ENCODE data around the gene KAT14. TPM values are rescaled to one million over a fixed set of nuclear protein-coding genes. Genes with fewer than 3 reads are reported as not detected.
A peak's percentile ranks its signal among the peaks of the same experiment; 100 is the strongest.
"Not testable (repeated sequence)": the region's sequence is repeated elsewhere in the genome, so short reads cannot be mapped to it uniquely, and the experiment has no call there.

The KAT14 gene
- total RNA-seq (10 to 100 TPM in 3 of 4 donors, 1 to 10 TPM in 1; 9.0 to 14.5 (median 13.4) TPM), polyA plus RNA-seq (7.3 TPM)
- long read RNA-seq, donor 1, partial matches to known transcripts, result 4 of 33 reads
- long read RNA-seq, donor 1, other reads (novel, unspliced or antisense), result 25 of 33 reads
- long read RNA-seq, donor 2, partial matches to known transcripts, result 0 of 25 reads
- long read RNA-seq, donor 2, other reads (novel, unspliced or antisense), result 24 of 25 reads
- long read RNA-seq, donor 3, partial matches to known transcripts, result 7 of 69 reads
- long read RNA-seq, donor 3, other reads (novel, unspliced or antisense), result 59 of 69 reads
- long read RNA-seq, donor 4, partial matches to known transcripts, result 4 of 20 reads
- long read RNA-seq, donor 4, other reads (novel, unspliced or antisense), result 15 of 20 reads

DNA sequence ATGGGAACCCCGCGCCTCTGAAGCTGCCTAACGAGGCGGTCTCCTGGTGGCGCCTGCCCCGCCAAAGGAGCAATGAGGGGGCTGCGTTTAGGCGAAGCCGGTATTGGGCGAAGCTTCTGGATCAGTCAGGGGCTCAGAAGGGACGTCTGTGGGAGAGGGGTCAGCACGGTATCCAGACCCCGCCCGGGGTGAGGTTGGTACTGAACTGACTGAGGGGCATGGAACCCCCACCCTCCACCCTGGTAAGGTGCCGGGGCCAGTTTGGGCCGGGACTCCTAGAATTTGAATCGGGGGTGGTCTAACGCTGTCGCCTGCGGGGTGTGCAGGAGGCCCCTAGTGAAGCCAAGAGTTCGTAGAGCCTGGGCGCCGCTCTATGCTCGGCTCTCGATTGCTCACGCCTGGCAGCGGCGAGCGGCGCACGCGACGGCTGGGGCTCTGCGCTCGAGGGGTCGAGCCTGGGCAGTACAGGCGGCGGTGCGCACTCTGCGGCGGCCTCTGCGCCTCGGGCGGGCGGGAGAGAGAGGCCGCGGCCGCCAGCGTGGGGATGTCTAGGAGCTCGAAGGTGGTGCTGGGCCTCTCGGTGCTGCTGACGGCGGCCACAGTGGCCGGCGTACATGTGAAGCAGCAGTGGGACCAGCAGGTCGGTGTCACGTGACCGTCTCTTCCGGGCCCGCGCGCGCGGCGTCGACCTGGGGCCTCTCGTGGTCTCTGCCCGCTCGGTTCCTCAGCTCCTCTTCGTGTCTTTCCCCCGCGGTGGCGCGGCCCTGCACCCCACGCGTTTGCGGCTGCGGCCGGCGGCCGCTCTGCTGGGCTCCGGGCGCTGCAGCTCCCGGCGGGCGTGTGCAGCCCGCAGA is at the start of gene KAT14, which contains the start of gene PET117:
KAT14 (plus strand) TSS at position 452 of the 854 bp plus-strand sequence. CDS start 4,798 bp downstream, outside the sequence.
PET117 (plus strand) TSS at position 452 of the 854 bp plus-strand sequence; CDS start at position 545, 93 bp downstream.
- WGBS, result under 1% methylated on average over 87 of the region's 87 CpGs

GRCh38 chr20:18088298-18088697 is 49.4 kb upstream of the KAT14 start:
- H3K9me3 ChIP-seq (ENCODE audit: control insufficient read depth, low read length); DNase-seq; H3K27ac ChIP-seq (ENCODE audit: low read length); ATAC-seq; H3K4me3 ChIP-seq (ENCODE audit: low read length); intact Hi-C loops (cut with DNase I); H3K4me1 ChIP-seq (ENCODE audit: control insufficient read depth, insufficient read depth, low read length); H3K27me3 ChIP-seq (ENCODE audit: control insufficient read depth, insufficient read depth): not testable (repeated sequence)
- WGBS, result 83% methylated on average over 3 of the region's 3 CpGs

More for the DNA sequence above, at the start of gene KAT14, which contains the start of gene PET117:
- intact Hi-C loops (cut with DNase I), result no loop called here
- H3K27ac ChIP-seq (ENCODE audit: low read length), result peak within 1 kb of the TSS; percentile 93
- no peaks in the 10 kb centered on the region for H3K27me3 ChIP-seq (ENCODE audit: control insufficient read depth, insufficient read depth)
- DNase-seq (peak; percentile 93 to 97 (median 96)), ATAC-seq (peak; percentile 99)
- H3K4me3 ChIP-seq (ENCODE audit: low read length), result peak within 1 kb of the TSS; percentile 98
- no peaks in the 10 kb centered on the region for H3K9me3 ChIP-seq (ENCODE audit: control insufficient read depth, low read length)
- no peaks in the 10 kb centered on the region for H3K4me1 ChIP-seq (ENCODE audit: control insufficient read depth, insufficient read depth, low read length)

GRCh38 chr20:18088841-18089240 is 48.8 kb upstream of the KAT14 start:
- H3K27ac ChIP-seq (ENCODE audit: low read length); H3K9me3 ChIP-seq (ENCODE audit: control insufficient read depth, low read length); H3K4me1 ChIP-seq (ENCODE audit: control insufficient read depth, insufficient read depth, low read length); ATAC-seq; H3K27me3 ChIP-seq (ENCODE audit: control insufficient read depth, insufficient read depth); intact Hi-C loops (cut with DNase I); H3K4me3 ChIP-seq (ENCODE audit: low read length); DNase-seq: not testable (repeated sequence)
- WGBS, result 91% methylated on average over 11 of the region's 11 CpGs

GRCh38 chr20:18090044-18090443 is 47.6 kb upstream of the KAT14 start:
- H3K9me3 ChIP-seq (ENCODE audit: control insufficient read depth, low read length), result no peaks in the 10 kb centered on the region
- intact Hi-C loops (cut with DNase I), result no loop called here
- H3K27me3 ChIP-seq (ENCODE audit: control insufficient read depth, insufficient read depth), result no peaks in the 10 kb centered on the region
- no peak overlapping the region for H3K27ac ChIP-seq (ENCODE audit: low read length)
- H3K4me1 ChIP-seq (ENCODE audit: control insufficient read depth, insufficient read depth, low read length), result no peaks in the 10 kb centered on the region
- H3K4me3 ChIP-seq (ENCODE audit: low read length), result no peak overlapping the region
- WGBS, result 37% methylated on average over 3 of the region's 3 CpGs
- ATAC-seq, result no peak
- no peak for DNase-seq

GRCh38 chr20:18090477-18090876 is 47.2 kb upstream of the KAT14 start:
- DNase-seq, result no peak
- no peak overlapping the region for H3K27ac ChIP-seq (ENCODE audit: low read length)
- 91% methylated on average over 10 of the region's 10 CpGs for WGBS
- no peak overlapping the region for H3K4me3 ChIP-seq (ENCODE audit: low read length)
- no peaks in the 10 kb centered on the region for H3K9me3 ChIP-seq (ENCODE audit: control insufficient read depth, low read length)
- no peaks in the 10 kb centered on the region for H3K4me1 ChIP-seq (ENCODE audit: control insufficient read depth, insufficient read depth, low read length)
- no peaks in the 10 kb centered on the region for H3K27me3 ChIP-seq (ENCODE audit: control insufficient read depth, insufficient read depth)
- intact Hi-C loops (cut with DNase I), result no loop called here
- ATAC-seq, result no peak

DNA sequence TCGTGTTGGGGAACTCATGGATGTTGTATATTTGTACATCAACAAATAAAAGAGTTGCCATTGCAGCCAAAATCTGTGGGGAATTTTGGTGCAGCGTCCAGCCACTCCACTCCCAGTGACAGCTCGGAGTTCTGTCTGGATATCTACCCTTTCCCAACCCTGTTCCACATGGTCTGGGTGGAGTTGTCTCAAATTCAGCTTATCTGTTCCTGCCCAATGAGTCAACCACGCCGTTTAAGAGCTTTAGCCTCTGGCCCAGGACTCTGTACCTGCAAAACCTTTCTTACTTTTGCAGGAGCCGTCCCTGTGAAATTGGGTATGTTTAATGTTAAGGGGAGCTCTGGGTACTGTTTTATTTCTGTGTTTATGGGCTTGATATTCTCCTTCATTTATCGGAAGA is 46.0 kb upstream of the KAT14 start:
- Histone ChIP-seq H3K4me1 (ENCODE audit: control insufficient read depth, insufficient read depth, low read length) (no peaks in the 10 kb centered on the region), H3K4me3 (ENCODE audit: low read length) (no peak overlapping the region), H3K27me3 (ENCODE audit: control insufficient read depth, insufficient read depth) (no peaks in the 10 kb centered on the region), H3K27ac (ENCODE audit: low read length) (no peak overlapping the region), H3K9me3 (ENCODE audit: control insufficient read depth, low read length) (no peaks in the 10 kb centered on the region)
- ATAC-seq (no peak), DNase-seq (no peak)
- 47% methylated on average over 7 of the region's 7 CpGs for WGBS
- intact Hi-C loops (cut with DNase I), result no loop called here

DNA sequence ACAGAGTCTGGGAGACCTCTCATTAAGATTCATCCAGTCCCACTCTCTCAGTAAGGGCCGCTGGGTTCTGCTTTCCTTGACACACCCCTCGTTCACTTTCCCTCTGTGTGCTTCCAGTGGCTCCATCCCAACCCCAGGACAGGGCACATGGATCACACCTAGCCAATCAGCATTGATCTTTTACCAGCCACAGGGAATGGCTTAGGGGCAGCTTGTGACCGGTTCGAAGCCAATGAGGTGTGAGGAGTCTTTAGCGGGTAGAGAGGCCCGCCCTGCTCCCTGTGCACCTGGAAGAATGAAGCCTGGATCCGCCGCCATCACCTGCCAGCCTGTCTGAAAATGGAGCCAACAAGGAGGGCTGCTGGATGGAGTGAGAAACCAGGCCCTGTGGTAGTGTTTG is 44.8 kb upstream of the KAT14 start:
- Histone ChIP-seq H3K27ac (ENCODE audit: low read length) (no peak overlapping the region), H3K9me3 (ENCODE audit: control insufficient read depth, low read length) (no peaks in the 10 kb centered on the region), H3K4me3 (ENCODE audit: low read length) (no peak overlapping the region), H3K4me1 (ENCODE audit: control insufficient read depth, insufficient read depth, low read length) (no peaks in the 10 kb centered on the region), H3K27me3 (ENCODE audit: control insufficient read depth, insufficient read depth) (no peaks in the 10 kb centered on the region)
- ATAC-seq (no peak), DNase-seq (no peak)
- intact Hi-C loops (cut with DNase I), result no loop called here
- 74% methylated on average over 8 of the region's 8 CpGs for WGBS

DNA sequence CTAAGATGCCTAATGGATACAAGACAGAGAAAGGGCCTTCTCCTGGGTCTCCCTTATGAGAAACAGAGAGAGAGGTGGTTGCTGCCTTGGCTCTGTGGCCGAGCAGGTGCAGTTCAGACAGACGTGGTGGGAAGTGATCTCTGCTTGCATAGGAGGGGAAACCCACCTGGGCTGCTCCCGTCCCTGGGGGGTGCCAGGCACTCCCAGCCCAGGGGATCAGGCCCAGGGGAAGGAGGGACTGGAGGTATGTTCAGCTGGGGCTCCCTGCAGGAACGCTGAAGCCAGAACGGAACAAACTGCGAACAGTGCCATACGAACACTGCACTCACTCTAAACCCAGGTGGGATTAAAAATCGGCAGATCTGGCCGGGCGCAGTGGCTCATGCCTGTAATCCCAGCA is 44.3 kb upstream of the KAT14 start:
- no peaks in the 10 kb centered on the region for H3K4me1 ChIP-seq (ENCODE audit: control insufficient read depth, insufficient read depth, low read length)
- ATAC-seq (no peak), DNase-seq (no peak)
- intact Hi-C loops (cut with DNase I), result no loop called here
- no peak overlapping the region for H3K27ac ChIP-seq (ENCODE audit: low read length)
- H3K27me3 ChIP-seq (ENCODE audit: control insufficient read depth, insufficient read depth), result no peaks in the 10 kb centered on the region
- 70% methylated on average over 10 of the region's 10 CpGs for WGBS
- no peak overlapping the region for H3K4me3 ChIP-seq (ENCODE audit: low read length)
- H3K9me3 ChIP-seq (ENCODE audit: control insufficient read depth, low read length), result no peaks in the 10 kb centered on the region

- DNase-seq, result no peak
These were observed 43.5 kb upstream of the KAT14 start for GRCh38 chr20:18094191-18094590.

GRCh38 chr20:18100569-18100968 is 37.1 kb upstream of the KAT14 start:
- DNase-seq; H3K4me1 ChIP-seq (ENCODE audit: control insufficient read depth, insufficient read depth, low read length); H3K4me3 ChIP-seq (ENCODE audit: low read length); ATAC-seq; H3K27me3 ChIP-seq (ENCODE audit: control insufficient read depth, insufficient read depth); H3K9me3 ChIP-seq (ENCODE audit: control insufficient read depth, low read length); H3K27ac ChIP-seq (ENCODE audit: low read length); intact Hi-C loops (cut with DNase I): not testable (repeated sequence)
- 91% methylated on average over 11 of the region's 11 CpGs for WGBS

More at GRCh38 chr20:18094191-18094590, 43.5 kb upstream of the KAT14 start:
- Histone ChIP-seq H3K4me3 (ENCODE audit: low read length) (no peak overlapping the region), H3K27ac (ENCODE audit: low read length) (no peak overlapping the region), H3K4me1 (ENCODE audit: control insufficient read depth, insufficient read depth, low read length) (no peaks in the 10 kb centered on the region), H3K9me3 (ENCODE audit: control insufficient read depth, low read length) (no peaks in the 10 kb centered on the region), H3K27me3 (ENCODE audit: control insufficient read depth, insufficient read depth) (no peaks in the 10 kb centered on the region)
- no peak for ATAC-seq
- 60% methylated on average over 5 of the region's 5 CpGs for WGBS
- intact Hi-C loops (cut with DNase I), result no loop called here
